Peyer's patch (tissue), 4 donors: ENCODE measurements around the gene APOA1. TPM values are rescaled to one million over a fixed set of nuclear protein-coding genes. Genes with fewer than 3 reads are reported as not detected.
"Not testable (repeated sequence)": the region's sequence is repeated elsewhere in the genome, so short reads cannot be mapped to it uniquely, and the experiment has no call there.

Experiments used
- DNase-seq, 3 donors: peaks; one replicate each; pipeline ENCODE4 v3.0.0-alpha.2; 2017 to 2019
- H3K27ac ChIP-seq, 4 donors: fragments of 200-600 bp; sonication (generic); one replicate each; pipeline ENCODE4 v1.5.1; 2016 to 2019
- H3K27me3 ChIP-seq, 2 donors: fragments of 200-600 bp; sonication (generic); one replicate each; pipeline ENCODE4 v1.5.1; 2019
- H3K36me3 ChIP-seq, 3 donors: fragments of 200-600 bp; sonication (generic); one replicate each; pipeline ENCODE4 v1.5.1; 2016 to 2019
- H3K4me1 ChIP-seq, 4 donors: fragments of 200-600 bp; sonication (generic); one replicate each; pipeline ENCODE4 v1.5.1; 2016 to 2019
- H3K4me3 ChIP-seq, 4 donors: fragments of 200-600 bp; sonication (generic); 1 replicate in 3 of 4; 2 replicates in 1 of 4; pipeline ENCODE4 v1.5.1; 2016 to 2019; ENCODE audit warnings: mild to moderate bottlenecking in 1 of 4
- H3K9me3 ChIP-seq, 4 donors: fragments of 200-600 bp; sonication (generic); one replicate each; pipeline ENCODE4 v1.5.1; 2016 to 2019; ENCODE audit warnings: mild to moderate bottlenecking in 1 of 4
- CTCF ChIP-seq, 6 experiments: fragments of 450-650 bp in 4 of 6; fragments of 200-600 bp in 2 of 6; sonication (generic) in 1 of 6; IDR thresholded peaks; one replicate each; pipeline ENCODE4 v1.5.1; 2017 to 2019; ENCODE audit warnings: antibody characterized with exemption in 6 of 6, mild to moderate bottlenecking in 3 of 6, moderate library complexity in 1 of 6
- POLR2A ChIP-seq, 2 donors: fragments of 450-650 bp; IDR thresholded peaks; one replicate each; pipeline ENCODE4 v1.5.1; 2017; ENCODE audit warnings: antibody characterized with exemption in 2 of 2, mild to moderate bottlenecking in 2 of 2, moderate library complexity in 2 of 2
- total RNA-seq, 4 donors: library from RNA; depleted of rRNA; stranded (reverse); fragments of >200 nt; gene quantifications; one replicate each; pipeline ENCODE4 v1.1.0, GENCODE V29; 2016

Gene APOA1
- total RNA-seq, 4 donors from 2014 or later = 42.9 to 6,445 (median 3,046) TPM

GRCh38 chr11:116836632-116836991 is 810 bp downstream of the APOA1 start:
- peak overlapping the region in 2 of 4 donors; percentile 43 to 47 for H3K4me3 ChIP-seq

GRCh38 chr11:116835791-116836631 is 1.4 kb downstream of the APOA1 start:
- no peaks in the 10 kb centered on the region for H3K9me3 ChIP-seq
- peak; percentile 68 to 93 (median 91) for DNase-seq
- TF ChIP-seq CTCF (IDR thresholded peaks at IDR 0.05) = peak in 4 of 6 experiments; percentile 55 to 90 (median 79)
- peak in 1 of 2 donors; percentile 7 for TF ChIP-seq POLR2A (IDR thresholded peaks at IDR 0.05)
- H3K4me1 ChIP-seq = peaks cover 0 to 21% (median 6%) of the 10 kb centered on the region in 4 donors
- H3K27ac ChIP-seq = peak overlapping the region; percentile 45 to 82 (median 68)
- H3K4me3 ChIP-seq = peak overlapping the region; percentile 29 to 51 (median 45)
- no peaks in the 10 kb centered on the region for H3K27me3 ChIP-seq
- H3K36me3 ChIP-seq = no peaks in the 10 kb centered on the region

More at GRCh38 chr11:116836632-116836991, 810 bp downstream of the APOA1 start:
- no peaks in the 10 kb centered on the region for H3K9me3 ChIP-seq
- TF ChIP-seq POLR2A (IDR thresholded peaks at IDR 0.05) (no peak), CTCF (IDR thresholded peaks at IDR 0.05) (no peak)
- peak overlapping the region in 3 of 4 donors; percentile 45 to 82 (median 76) for H3K27ac ChIP-seq
- H3K36me3 ChIP-seq = no peaks in the 10 kb centered on the region
- H3K27me3 ChIP-seq = no peaks in the 10 kb centered on the region
- peaks cover 0 to 21% (median 6%) of the 10 kb centered on the region in 4 donors for H3K4me1 ChIP-seq
- DNase-seq = no peak

GRCh38 chr11:116835042-116835772 is 2.2 kb downstream of the APOA1 start:
- Histone ChIP-seq H3K4me3 (peak overlapping the region; percentile 29 to 51 (median 45)), H3K27ac (peak overlapping the region; percentile 45 to 82 (median 68)), H3K27me3 (no peaks in the 10 kb centered on the region), H3K36me3 (no peaks in the 10 kb centered on the region), H3K4me1 (peaks cover 0 to 21% (median 6%) of the 10 kb centered on the region in 4 donors), H3K9me3 (no peaks in the 10 kb centered on the region)
- DNase-seq = peak in 1 of 3 donors; percentile 52
- TF ChIP-seq CTCF (IDR thresholded peaks at IDR 0.05) (no peak), POLR2A (IDR thresholded peaks at IDR 0.05) (peak in 1 of 2 donors; percentile 0)

- H3K4me3 ChIP-seq, H3K9me3 ChIP-seq, H3K27me3 ChIP-seq, H3K36me3 ChIP-seq: not testable (repeated sequence)
- peaks cover 0 to 21% (median 6%) of the 10 kb centered on the region in 4 donors for H3K4me1 ChIP-seq
- H3K27ac ChIP-seq = peak overlapping the region in 3 of 4 donors; percentile 45 to 82 (median 76)
- peak in 1 of 3 donors; percentile 46 for DNase-seq
These were observed 2.8 kb downstream of the APOA1 start for GRCh38 chr11:116834535-116835041.

- Histone ChIP-seq H3K27ac (peak overlapping the region in 2 of 4 donors; percentile 81 to 82), H3K27me3 (no peaks in the 10 kb centered on the region), H3K4me3 (no peak overlapping the region), H3K4me1 (peaks cover 0 to 21% (median 6%) of the 10 kb centered on the region in 4 donors), H3K9me3 (no peaks in the 10 kb centered on the region), H3K36me3 (no peaks in the 10 kb centered on the region)
- peak in 1 of 3 donors; percentile 63 for DNase-seq
- TF ChIP-seq CTCF (IDR thresholded peaks at IDR 0.05) (no peak), POLR2A (IDR thresholded peaks at IDR 0.05) (no peak)
These were observed 3.4 kb downstream of the APOA1 start for GRCh38 chr11:116833816-116834534.
